Stimulated activated CD4-positive, alpha-beta T cell treated with anti-CD3 and anti-CD28 coated beads, Interleukin-2, amount 100 ng/mL, for 24 hours (primary cell): ENCODE data around the gene FBXW4.
A peak's percentile ranks its signal among the peaks of the same experiment; 100 is the strongest.
"Not testable (repeated sequence)": the region's sequence is repeated elsewhere in the genome, so short reads cannot be mapped to it uniquely, and the experiment has no call there.

ENCODE experiments used
- DNase-seq, 2 donors: peaks; one replicate each; pipeline ENCODE4 v3.0.0-alpha.2; 2020

FBXW4 gene

GRCh38 chr10:101615525-101616116 lies 79.3 kb downstream of the FBXW4 start:
- DNase-seq = no peak

- DNase-seq = no peak
Observed at GRCh38 chr10:101614663-101615524, 80.1 kb downstream of the FBXW4 start.

- DNase-seq = no peak
Observed at GRCh38 chr10:101613646-101614045, 81.3 kb downstream of the FBXW4 start.

- DNase-seq = no peak
Observed at GRCh38 chr10:101612872-101613271, 82.1 kb downstream of the FBXW4 start.

GRCh38 chr10:101612086-101612485 lies 82.9 kb downstream of the FBXW4 start:
- no peak for DNase-seq

GRCh38 chr10:101611096-101611905 lies 83.7 kb downstream of the FBXW4 start:
- peak in 1 of 2 donors; percentile 23 for DNase-seq

- DNase-seq = no peak
Observed at GRCh38 chr10:101609481-101609880, 85.5 kb downstream of the FBXW4 start.

GRCh38 chr10:101607124-101607523 lies 87.8 kb downstream of the FBXW4 start:
- DNase-seq = no peak

- DNase-seq = peak; percentile 75 to 83
Observed at GRCh38 chr10:101602761-101603398, 92.1 kb downstream of the FBXW4 start.

- no peak for DNase-seq
Observed at GRCh38 chr10:101601541-101601940, 93.4 kb downstream of the FBXW4 start.

- DNase-seq = no peak
Observed at GRCh38 chr10:101597091-101597900, 97.7 kb downstream of the FBXW4 start.

- DNase-seq = no peak
Observed at GRCh38 chr10:101595591-101596433, 99.2 kb downstream of the FBXW4 start.

- not testable (repeated sequence) for DNase-seq
Observed at GRCh38 chr10:101593331-101593730, 101.6 kb downstream of the FBXW4 start.

- no peak for DNase-seq
Observed at GRCh38 chr10:101588879-101589278, 106.1 kb downstream of the FBXW4 start.

- DNase-seq = peak; percentile 93 to 96
Observed at GRCh38 chr10:101587725-101588653, 107.0 kb downstream of the FBXW4 start, which contains the start of the genes DPCD and POLL. Gene DPCD (plus strand): TSS chr10:101588321. CDS start chr10:101588337, 16 bp downstream. Gene POLL (minus strand): TSS chr10:101588257. CDS start chr10:101587360, 897 bp downstream.

- no peak for DNase-seq
Observed at GRCh38 chr10:101585841-101586240, 109.1 kb downstream of the FBXW4 start.

- no peak for DNase-seq
Observed at GRCh38 chr10:101580486-101581399, 114.2 kb downstream of the FBXW4 start.

- DNase-seq = no peak
Observed at GRCh38 chr10:101579516-101579870, 115.5 kb downstream of the FBXW4 start.
